22Rv1 (cell line): ENCODE measurements around the gene NPAT.

Source experiments
- CTCF ChIP-seq: fragments of 450-650 bp; IDR thresholded peaks from 2 replicates; pipeline ENCODE4 v1.5.1; 2017; ENCODE audit warnings: mild to moderate bottlenecking
- ZFX ChIP-seq: fragments of 450-650 bp; IDR thresholded peaks from 2 replicates; pipeline ENCODE4 v1.6.1; 2017; ENCODE audit warnings: antibody characterized with exemption, borderline replicate concordance

DNA sequence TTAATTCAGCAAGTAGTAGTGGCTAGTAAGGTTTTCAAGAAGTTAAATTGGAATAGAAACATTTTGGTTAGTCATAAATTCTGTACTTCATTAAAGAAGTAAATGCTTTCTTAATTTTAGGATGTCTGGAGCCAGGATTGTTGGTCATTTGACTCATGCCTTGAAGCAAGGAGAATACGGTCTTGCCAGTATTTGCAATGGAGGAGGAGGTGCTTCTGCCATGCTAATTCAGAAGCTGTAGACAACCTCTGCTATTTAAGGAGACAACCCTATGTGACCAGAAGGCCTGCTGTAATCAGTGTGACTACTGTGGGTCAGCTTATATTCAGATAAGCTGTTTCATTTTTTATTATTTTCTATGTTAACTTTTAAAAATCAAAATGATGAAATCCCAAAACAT lies 75.3 kb downstream of the NPAT start:
- no peak for TF ChIP-seq CTCF
- no peak for TF ChIP-seq ZFX
